ENCODE data around the gene SLC2A1.

The SLC2A1 gene

DNA sequence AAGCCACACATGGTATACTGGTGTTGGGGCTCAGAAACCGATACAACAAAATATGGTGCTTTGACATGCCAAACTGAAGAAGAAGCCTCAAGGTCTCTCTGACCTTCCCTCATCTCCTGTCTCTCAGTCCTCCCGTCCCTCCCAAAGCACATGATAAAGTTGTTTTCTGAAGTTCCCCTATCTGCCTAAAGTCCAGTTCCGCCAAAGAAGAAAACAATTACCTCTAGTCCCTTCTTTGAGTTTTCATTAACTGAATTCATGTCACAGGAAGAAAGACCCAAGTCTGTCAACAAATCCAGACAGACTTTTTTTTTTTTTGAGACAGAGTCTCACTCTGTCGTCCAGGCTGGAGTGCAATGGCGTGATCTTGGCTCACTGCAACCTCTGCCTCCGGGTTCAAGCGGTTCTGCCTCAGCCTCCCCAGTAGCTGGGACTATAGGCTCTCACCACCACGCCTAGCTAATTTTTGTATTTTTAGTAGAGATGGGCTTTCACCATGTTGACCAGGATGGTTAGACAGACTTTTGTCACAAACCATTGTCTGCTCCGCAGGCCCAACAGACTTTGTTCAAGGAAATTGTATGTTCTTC, 32.2 kb upstream of the SLC2A1 start:
- H3K9me3 Mint-ChIP-seq (ENCODE audit: low read depth) = peaks cover 7% of the 10 kb centered on the region

DNA sequence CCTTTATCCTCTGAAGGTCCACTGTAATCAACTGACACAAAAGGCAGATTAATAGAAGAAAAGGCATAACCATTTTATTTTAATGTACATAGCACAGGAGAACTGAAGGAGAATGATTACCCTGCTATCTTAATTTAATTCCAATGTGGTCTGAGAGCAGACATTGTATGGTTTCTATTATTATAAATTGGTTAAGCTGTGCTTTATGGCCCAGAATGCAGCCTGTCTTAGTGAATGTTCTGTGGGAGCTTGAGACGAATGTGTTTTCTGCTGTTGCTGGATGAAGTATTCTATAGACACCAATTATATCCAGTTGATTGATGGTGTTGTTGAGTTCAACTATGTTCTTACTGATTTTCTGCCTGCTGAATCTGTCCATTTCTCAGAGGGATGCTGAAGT, 25.0 kb upstream of the SLC2A1 start:
- Mint-ChIP-seq H3K27me3 (no peaks in the 10 kb centered on the region), H3K4me3 (no peak overlapping the region), H3K4me1 (ENCODE audit: low read depth) (no peaks in the 10 kb centered on the region), H3K36me3 (peaks cover 9% of the 10 kb centered on the region), H3K27ac (no peak overlapping the region), H3K9me3 (ENCODE audit: low read depth) (no peaks in the 10 kb centered on the region)

More for the DNA sequence above, 32.2 kb upstream of the SLC2A1 start:
- H3K4me3 Mint-ChIP-seq = no peak overlapping the region
- no peaks in the 10 kb centered on the region for H3K4me1 Mint-ChIP-seq (ENCODE audit: low read depth)
- peaks cover 8% of the 10 kb centered on the region for H3K36me3 Mint-ChIP-seq
- H3K27me3 Mint-ChIP-seq = no peaks in the 10 kb centered on the region
- no peak overlapping the region for H3K27ac Mint-ChIP-seq

- Mint-ChIP-seq H3K27ac (no peak overlapping the region), H3K36me3 (peaks cover 9% of the 10 kb centered on the region), H3K4me3 (no peak overlapping the region), H3K27me3 (no peaks in the 10 kb centered on the region), H3K9me3 (ENCODE audit: low read depth) (no peaks in the 10 kb centered on the region), H3K4me1 (ENCODE audit: low read depth) (no peaks in the 10 kb centered on the region)
Observed at GRCh38 chr1:42983253-42983652, 24.6 kb upstream of the SLC2A1 start.

DNA sequence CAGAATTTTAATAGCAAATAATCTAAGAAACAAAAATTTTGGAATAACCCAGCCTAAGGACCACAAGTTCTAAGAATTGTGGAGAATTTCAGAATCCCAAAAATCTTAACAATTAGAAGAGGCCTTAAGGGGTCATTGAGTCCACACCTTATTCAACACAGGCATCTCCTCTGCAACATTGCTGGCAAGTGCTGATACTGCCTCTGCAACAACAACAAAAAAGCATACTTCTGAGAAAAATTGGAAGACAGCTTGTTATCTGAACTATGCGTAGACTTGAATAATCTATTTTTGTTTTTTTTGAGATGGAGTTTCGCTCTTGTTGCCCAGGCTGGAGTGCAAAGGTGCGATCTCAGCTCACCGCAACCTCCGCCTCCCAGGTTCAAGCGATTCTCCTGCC, 24.0 kb upstream of the SLC2A1 start:
- H3K27me3 Mint-ChIP-seq = no peaks in the 10 kb centered on the region
- H3K9me3 Mint-ChIP-seq (ENCODE audit: low read depth) = no peaks in the 10 kb centered on the region
- H3K4me3 Mint-ChIP-seq = no peak overlapping the region
- H3K36me3 Mint-ChIP-seq = peaks cover 9% of the 10 kb centered on the region
- no peak overlapping the region for H3K27ac Mint-ChIP-seq
- no peaks in the 10 kb centered on the region for H3K4me1 Mint-ChIP-seq (ENCODE audit: low read depth)

DNA sequence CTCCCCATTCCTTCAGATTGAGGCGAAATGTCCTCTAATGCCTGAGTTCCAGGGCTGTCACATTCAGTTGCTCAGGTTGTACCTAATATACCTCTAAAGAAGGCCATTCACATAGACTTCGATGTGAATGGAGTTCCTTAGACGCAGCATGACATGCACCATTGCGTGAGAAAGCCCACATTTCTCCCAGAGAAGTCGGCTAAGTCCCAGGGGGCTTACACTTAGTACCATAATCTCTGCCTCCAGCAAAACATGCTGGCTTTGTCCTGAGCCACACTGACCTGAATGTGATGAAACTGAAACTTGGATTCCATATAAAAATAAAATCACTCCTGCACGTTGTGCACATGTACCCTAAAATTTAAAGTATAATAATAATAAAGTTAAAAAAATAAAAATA, 23.2 kb upstream of the SLC2A1 start:
- H3K4me3 Mint-ChIP-seq = no peak overlapping the region
- H3K4me1 Mint-ChIP-seq (ENCODE audit: low read depth) = no peaks in the 10 kb centered on the region
- peaks cover 9% of the 10 kb centered on the region for H3K36me3 Mint-ChIP-seq
- H3K27ac Mint-ChIP-seq = no peak overlapping the region
- no peaks in the 10 kb centered on the region for H3K27me3 Mint-ChIP-seq
- H3K9me3 Mint-ChIP-seq (ENCODE audit: low read depth) = no peaks in the 10 kb centered on the region

DNA sequence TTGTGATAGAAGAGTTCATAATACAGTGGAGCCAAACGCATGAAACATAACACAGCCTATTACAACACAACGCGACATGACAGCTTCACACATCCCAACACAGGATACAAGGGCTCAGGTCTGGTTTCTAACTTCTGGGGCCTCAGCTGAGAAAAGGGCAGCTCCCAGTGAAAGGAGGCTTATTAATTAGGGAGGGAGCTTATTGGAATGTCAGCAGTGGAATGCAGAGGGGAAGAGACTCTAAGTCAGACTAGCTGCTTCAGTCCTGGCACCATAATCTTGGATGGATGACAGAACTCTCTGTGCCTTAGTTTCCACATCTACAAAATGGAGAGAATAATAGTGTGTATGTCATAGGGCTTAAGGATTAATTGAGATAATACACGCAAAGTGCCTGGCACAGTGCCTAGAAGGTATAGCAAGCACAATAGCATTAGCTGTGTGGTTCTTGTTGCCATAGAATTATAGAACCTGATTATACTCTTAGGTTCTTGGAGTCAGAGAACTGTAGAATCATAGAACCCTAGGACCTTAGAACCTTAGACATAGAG, 22.7 kb upstream of the SLC2A1 start:
- Mint-ChIP-seq H3K4me1 (ENCODE audit: low read depth) (no peaks in the 10 kb centered on the region), H3K27me3 (no peaks in the 10 kb centered on the region), H3K9me3 (ENCODE audit: low read depth) (no peaks in the 10 kb centered on the region), H3K4me3 (no peak overlapping the region), H3K36me3 (peaks cover 9% of the 10 kb centered on the region), H3K27ac (no peak overlapping the region)

GRCh38 chr1:42979896-42980800, 21.5 kb upstream of the SLC2A1 start:
- no peaks in the 10 kb centered on the region for H3K27me3 Mint-ChIP-seq
- H3K36me3 Mint-ChIP-seq = peaks cover 9% of the 10 kb centered on the region
- no peak overlapping the region for H3K27ac Mint-ChIP-seq
- H3K9me3 Mint-ChIP-seq (ENCODE audit: low read depth) = no peaks in the 10 kb centered on the region
- H3K4me1 Mint-ChIP-seq (ENCODE audit: low read depth) = no peaks in the 10 kb centered on the region
- H3K4me3 Mint-ChIP-seq = no peak overlapping the region

DNA sequence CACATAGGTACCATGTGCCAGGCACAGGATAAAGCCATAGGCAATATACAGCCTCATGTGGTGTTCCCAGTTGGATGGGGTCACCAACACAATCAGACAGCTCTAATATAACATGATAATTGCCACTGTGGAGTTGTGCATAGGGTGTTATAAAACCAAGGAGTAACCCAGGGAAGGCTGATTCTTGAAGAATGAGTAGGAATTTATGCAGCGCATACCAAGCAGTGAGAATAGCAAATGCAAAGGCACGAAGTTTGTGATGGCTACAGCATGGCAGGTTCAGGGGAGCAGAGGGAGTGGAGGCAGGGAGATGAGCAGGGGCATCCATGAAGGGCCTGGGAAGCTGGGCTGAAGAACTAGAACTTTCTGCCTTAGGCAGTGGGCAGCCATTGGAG, 20.4 kb upstream of the SLC2A1 start:
- Mint-ChIP-seq H3K27ac (no peak overlapping the region), H3K27me3 (no peaks in the 10 kb centered on the region), H3K4me1 (ENCODE audit: low read depth) (no peaks in the 10 kb centered on the region), H3K4me3 (no peak overlapping the region), H3K36me3 (peaks cover 9% of the 10 kb centered on the region), H3K9me3 (ENCODE audit: low read depth) (no peaks in the 10 kb centered on the region)

- no peaks in the 10 kb centered on the region for H3K27me3 Mint-ChIP-seq
- no peak overlapping the region for H3K4me3 Mint-ChIP-seq
Observed at GRCh38 chr1:42978317-42979035, 19.8 kb upstream of the SLC2A1 start.

DNA sequence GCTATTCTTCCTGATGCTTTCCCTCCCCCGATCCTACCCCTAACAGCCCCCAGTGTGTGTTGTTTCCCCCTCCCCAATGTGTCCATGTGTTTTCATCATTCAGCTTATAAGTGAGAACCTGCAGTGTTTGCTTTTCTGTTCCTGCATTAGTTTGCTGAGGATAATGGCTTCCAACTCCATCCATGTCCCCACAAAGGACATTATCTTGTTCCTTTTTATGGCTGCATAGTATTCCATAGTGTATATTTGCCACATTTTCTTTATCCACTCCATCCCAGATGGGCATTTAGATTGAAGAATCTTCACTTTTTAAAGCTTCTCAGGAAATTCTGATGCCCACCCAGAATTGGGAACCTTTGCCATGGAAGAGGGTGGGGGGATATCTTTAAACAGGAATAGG, 19.0 kb upstream of the SLC2A1 start:
- Mint-ChIP-seq H3K36me3 (peaks cover 9% of the 10 kb centered on the region), H3K27me3 (no peaks in the 10 kb centered on the region), H3K9me3 (ENCODE audit: low read depth) (no peaks in the 10 kb centered on the region), H3K4me1 (ENCODE audit: low read depth) (no peaks in the 10 kb centered on the region), H3K27ac (no peak overlapping the region), H3K4me3 (no peak overlapping the region)

More at GRCh38 chr1:42978317-42979035, 19.8 kb upstream of the SLC2A1 start:
- Mint-ChIP-seq H3K4me1 (ENCODE audit: low read depth) (no peaks in the 10 kb centered on the region), H3K27ac (no peak overlapping the region), H3K9me3 (ENCODE audit: low read depth) (no peaks in the 10 kb centered on the region), H3K36me3 (peaks cover 9% of the 10 kb centered on the region)

DNA sequence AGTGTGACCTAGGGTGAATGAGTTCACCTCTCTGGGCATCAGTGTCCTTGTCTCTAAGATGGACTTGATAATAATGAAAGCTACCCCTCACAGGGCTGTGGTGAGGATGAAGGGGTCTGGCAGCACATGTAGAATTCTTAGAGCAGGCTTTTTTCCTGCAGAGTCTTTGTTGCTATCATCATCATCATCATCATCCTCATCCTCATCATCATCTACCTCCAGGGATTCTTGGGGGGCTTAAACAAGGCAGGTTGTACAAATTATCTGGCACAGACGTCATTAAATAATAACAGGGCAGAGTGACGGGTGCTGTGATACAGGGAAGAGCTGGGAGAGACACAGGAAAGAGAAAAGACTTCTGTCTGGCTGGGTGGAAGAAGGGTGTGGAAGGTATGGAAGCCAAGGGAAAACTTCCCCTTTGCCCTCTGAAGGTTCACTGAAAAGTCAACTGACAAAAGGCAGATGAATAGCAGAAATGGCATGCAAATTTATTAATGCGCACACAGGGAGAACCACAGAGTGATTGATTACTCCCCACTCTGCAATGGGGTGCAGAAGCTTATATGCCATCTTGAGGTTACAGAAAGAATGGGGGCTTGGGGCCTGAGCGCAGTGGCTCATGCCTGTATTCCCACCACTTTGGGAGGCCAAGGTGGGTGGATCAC, 17.0 kb upstream of the SLC2A1 start:
- no peak overlapping the region for H3K27ac Mint-ChIP-seq
- no peak overlapping the region for H3K4me3 Mint-ChIP-seq
- H3K4me1 Mint-ChIP-seq (ENCODE audit: low read depth) = no peaks in the 10 kb centered on the region
- no peaks in the 10 kb centered on the region for H3K27me3 Mint-ChIP-seq
- no peaks in the 10 kb centered on the region for H3K9me3 Mint-ChIP-seq (ENCODE audit: low read depth)
- peaks cover 8% of the 10 kb centered on the region for H3K36me3 Mint-ChIP-seq

- H3K9me3 Mint-ChIP-seq (ENCODE audit: low read depth) = no peaks in the 10 kb centered on the region
- peaks cover 5% of the 10 kb centered on the region for H3K36me3 Mint-ChIP-seq
- no peak overlapping the region for H3K27ac Mint-ChIP-seq
- H3K4me1 Mint-ChIP-seq (ENCODE audit: low read depth) = no peaks in the 10 kb centered on the region
- no peaks in the 10 kb centered on the region for H3K27me3 Mint-ChIP-seq
- H3K4me3 Mint-ChIP-seq = no peak overlapping the region
Observed at GRCh38 chr1:42974767-42975437, 16.2 kb upstream of the SLC2A1 start.

DNA sequence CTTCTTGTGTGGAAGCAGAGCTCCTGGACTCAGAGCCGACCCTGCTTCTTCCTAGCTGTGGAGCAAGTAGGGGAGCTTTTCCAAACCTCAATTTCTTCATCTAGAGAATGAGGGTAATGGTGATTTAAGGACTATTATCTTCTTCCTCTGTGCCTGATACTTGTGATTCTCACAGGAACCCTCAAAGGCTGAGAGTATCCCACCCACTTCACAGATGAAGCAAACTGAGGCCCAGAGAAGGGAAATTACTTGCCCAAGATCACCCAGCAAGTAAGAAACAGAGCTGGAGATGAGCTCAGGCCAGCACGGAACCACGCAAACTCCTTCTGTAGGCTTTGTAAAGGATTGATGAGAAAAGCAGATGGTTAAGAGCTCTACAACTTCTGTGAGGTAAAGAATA, 15.1 kb upstream of the SLC2A1 start:
- Mint-ChIP-seq H3K9me3 (ENCODE audit: low read depth) (no peaks in the 10 kb centered on the region), H3K4me3 (no peak overlapping the region), H3K36me3 (peaks cover 2% of the 10 kb centered on the region), H3K4me1 (ENCODE audit: low read depth) (no peaks in the 10 kb centered on the region), H3K27me3 (no peaks in the 10 kb centered on the region), H3K27ac (no peak overlapping the region)

DNA sequence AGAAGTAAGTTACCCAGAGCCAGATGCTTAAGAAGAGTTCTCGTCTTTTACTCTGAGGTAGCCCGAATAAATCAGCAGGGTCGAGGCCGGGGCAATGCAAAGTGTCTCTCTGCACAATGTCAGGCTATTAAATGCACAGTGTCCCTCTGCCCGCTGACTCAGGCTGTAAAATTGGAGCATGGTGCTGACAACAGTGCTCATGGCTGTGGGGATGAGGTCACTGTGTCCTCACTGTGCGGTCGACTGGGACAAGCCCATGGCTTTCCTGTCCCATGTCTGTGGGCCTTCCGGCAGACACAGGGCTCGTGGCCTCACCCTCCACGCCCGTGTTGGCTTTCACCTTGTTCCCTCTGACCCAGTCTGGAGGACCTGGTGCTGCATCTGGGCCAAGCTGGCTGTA, 14.6 kb upstream of the SLC2A1 start:
- H3K9me3 Mint-ChIP-seq (ENCODE audit: low read depth) = no peaks in the 10 kb centered on the region
- peaks cover 2% of the 10 kb centered on the region for H3K36me3 Mint-ChIP-seq
- H3K4me3 Mint-ChIP-seq = no peak overlapping the region
- no peak overlapping the region for H3K27ac Mint-ChIP-seq
- H3K27me3 Mint-ChIP-seq = no peaks in the 10 kb centered on the region
- no peaks in the 10 kb centered on the region for H3K4me1 Mint-ChIP-seq (ENCODE audit: low read depth)

Data from activated naive CD8-positive, alpha-beta T cell (primary cell).